ENCODE results near the gene ALG6.
"Not testable (repeated sequence)": the region's sequence is repeated elsewhere in the genome, so short reads cannot be mapped to it uniquely, and the experiment has no call there.

Gene ALG6

GRCh38 chr1:63330331-63330916 lies 37.0 kb upstream of the ALG6 start:
- TF ChIP-seq SUZ12 (IDR thresholded peaks at IDR 0.05; ENCODE audit: extremely low read depth, insufficient read depth, insufficient read length) (peak; percentile 99), ZNF274 (IDR thresholded peaks at IDR 0.05; ENCODE audit: low read depth, low read length) (no peak)
- H3K9me3 ChIP-seq (ENCODE audit: insufficient read depth, low read length): no peaks in the 10 kb centered on the region
- peak overlapping the region; percentile 58 for H3K9ac ChIP-seq (ENCODE audit: insufficient read length, low read depth)
- H3K4me1 ChIP-seq (ENCODE audit: insufficient read depth, insufficient read length): peaks cover 8% of the 10 kb centered on the region
- H3K4me3 ChIP-seq (ENCODE audit: insufficient read length, low read depth): peak overlapping the region; percentile 42
- H3K36me3 ChIP-seq (ENCODE audit: insufficient read depth, insufficient read length, low read length): no peaks in the 10 kb centered on the region
- H3K27me3 ChIP-seq (ENCODE audit: insufficient read depth, insufficient read length): peaks cover 96% of the 10 kb centered on the region
- no peak for DNase-seq (ENCODE audit: low read depth, low spot score)

- no peaks in the 10 kb centered on the region for H3K4me1 ChIP-seq (ENCODE audit: insufficient read depth, insufficient read length)
- H3K9me3 ChIP-seq (ENCODE audit: insufficient read depth, low read length): no peaks in the 10 kb centered on the region
- H3K4me3 ChIP-seq (ENCODE audit: insufficient read length, low read depth): no peak overlapping the region
- H3K36me3 ChIP-seq (ENCODE audit: insufficient read depth, insufficient read length, low read length): no peaks in the 10 kb centered on the region
- H3K27me3 ChIP-seq (ENCODE audit: insufficient read depth, insufficient read length): no peaks in the 10 kb centered on the region
- TF ChIP-seq SUZ12 (IDR thresholded peaks at IDR 0.05; ENCODE audit: extremely low read depth, insufficient read depth, insufficient read length) (no peak), YY1 (IDR thresholded peaks at IDR 0.05; ENCODE audit: insufficient read depth, insufficient read length) (no peak), ZNF274 (IDR thresholded peaks at IDR 0.05; ENCODE audit: low read depth, low read length) (no peak)
- DNase-seq (ENCODE audit: low read depth, low spot score): no peak
- no peak overlapping the region for H3K9ac ChIP-seq (ENCODE audit: insufficient read length, low read depth)
Observed at GRCh38 chr1:63342402-63342801, 25.0 kb upstream of the ALG6 start.

- Histone ChIP-seq H3K27me3 (ENCODE audit: insufficient read depth, insufficient read length) (no peaks in the 10 kb centered on the region), H3K9me3 (ENCODE audit: insufficient read depth, low read length) (no peaks in the 10 kb centered on the region), H3K4me1 (ENCODE audit: insufficient read depth, insufficient read length) (no peaks in the 10 kb centered on the region), H3K36me3 (ENCODE audit: insufficient read depth, insufficient read length, low read length) (no peaks in the 10 kb centered on the region), H3K9ac (ENCODE audit: insufficient read length, low read depth) (no peak overlapping the region), H3K4me3 (ENCODE audit: insufficient read length, low read depth) (no peak overlapping the region)
- TF ChIP-seq YY1 (IDR thresholded peaks at IDR 0.05; ENCODE audit: insufficient read depth, insufficient read length) (no peak), ZNF274 (IDR thresholded peaks at IDR 0.05; ENCODE audit: low read depth, low read length) (no peak), SUZ12 (IDR thresholded peaks at IDR 0.05; ENCODE audit: extremely low read depth, insufficient read depth, insufficient read length) (no peak)
- no peak for DNase-seq (ENCODE audit: low read depth, low spot score)
Observed at GRCh38 chr1:63343922-63344321, 23.5 kb upstream of the ALG6 start.

- no peak overlapping the region for H3K4me3 ChIP-seq (ENCODE audit: insufficient read length, low read depth)
- H3K27me3 ChIP-seq (ENCODE audit: insufficient read depth, insufficient read length): no peaks in the 10 kb centered on the region
- H3K36me3 ChIP-seq (ENCODE audit: insufficient read depth, insufficient read length, low read length): no peaks in the 10 kb centered on the region
- no peak overlapping the region for H3K9ac ChIP-seq (ENCODE audit: insufficient read length, low read depth)
- TF ChIP-seq ZNF274 (IDR thresholded peaks at IDR 0.05; ENCODE audit: low read depth, low read length) (no peak), SUZ12 (IDR thresholded peaks at IDR 0.05; ENCODE audit: extremely low read depth, insufficient read depth, insufficient read length) (no peak), YY1 (IDR thresholded peaks at IDR 0.05; ENCODE audit: insufficient read depth, insufficient read length) (no peak)
- no peaks in the 10 kb centered on the region for H3K9me3 ChIP-seq (ENCODE audit: insufficient read depth, low read length)
- DNase-seq (ENCODE audit: low read depth, low spot score): no peak
- H3K4me1 ChIP-seq (ENCODE audit: insufficient read depth, insufficient read length): no peaks in the 10 kb centered on the region
Observed at GRCh38 chr1:63350320-63350719, 17.1 kb upstream of the ALG6 start.

GRCh38 chr1:63352736-63353135 lies 14.7 kb upstream of the ALG6 start:
- H3K4me1 ChIP-seq (ENCODE audit: insufficient read depth, insufficient read length): no peaks in the 10 kb centered on the region
- H3K4me3 ChIP-seq (ENCODE audit: insufficient read length, low read depth): no peak overlapping the region
- H3K9me3 ChIP-seq (ENCODE audit: insufficient read depth, low read length): no peaks in the 10 kb centered on the region
- H3K27me3 ChIP-seq (ENCODE audit: insufficient read depth, insufficient read length): no peaks in the 10 kb centered on the region
- no peak overlapping the region for H3K9ac ChIP-seq (ENCODE audit: insufficient read length, low read depth)
- DNase-seq (ENCODE audit: low read depth, low spot score): no peak
- H3K36me3 ChIP-seq (ENCODE audit: insufficient read depth, insufficient read length, low read length): no peaks in the 10 kb centered on the region
- no peak for TF ChIP-seq ZNF274 (IDR thresholded peaks at IDR 0.05; ENCODE audit: low read depth, low read length)
- no peak for TF ChIP-seq SUZ12 (IDR thresholded peaks at IDR 0.05; ENCODE audit: extremely low read depth, insufficient read depth, insufficient read length)
- TF ChIP-seq YY1 (IDR thresholded peaks at IDR 0.05; ENCODE audit: insufficient read depth, insufficient read length): no peak

- not testable (repeated sequence) for H3K4me1 ChIP-seq (ENCODE audit: insufficient read depth, insufficient read length); H3K36me3 ChIP-seq (ENCODE audit: insufficient read depth, insufficient read length, low read length); H3K9me3 ChIP-seq (ENCODE audit: insufficient read depth, low read length); H3K27me3 ChIP-seq (ENCODE audit: insufficient read depth, insufficient read length); DNase-seq (ENCODE audit: low read depth, low spot score); H3K4me3 ChIP-seq (ENCODE audit: insufficient read length, low read depth); H3K9ac ChIP-seq (ENCODE audit: insufficient read length, low read depth)
Observed at GRCh38 chr1:63356234-63356633, 11.2 kb upstream of the ALG6 start.

GRCh38 chr1:63359561-63359960 lies 7.9 kb upstream of the ALG6 start:
- Histone ChIP-seq H3K9me3 (ENCODE audit: insufficient read depth, low read length) (0 out of 2 replicates have a peak, but pooled peaks cover 5% of the 10 kb centered on the region), H3K9ac (ENCODE audit: insufficient read length, low read depth) (no peak overlapping the region), H3K27me3 (ENCODE audit: insufficient read depth, insufficient read length) (no peaks in the 10 kb centered on the region), H3K4me1 (ENCODE audit: insufficient read depth, insufficient read length) (no peaks in the 10 kb centered on the region), H3K36me3 (ENCODE audit: insufficient read depth, insufficient read length, low read length) (no peaks in the 10 kb centered on the region), H3K4me3 (ENCODE audit: insufficient read length, low read depth) (no peak overlapping the region)
- TF ChIP-seq YY1 (IDR thresholded peaks at IDR 0.05; ENCODE audit: insufficient read depth, insufficient read length) (no peak), ZNF274 (IDR thresholded peaks at IDR 0.05; ENCODE audit: low read depth, low read length) (no peak), SUZ12 (IDR thresholded peaks at IDR 0.05; ENCODE audit: extremely low read depth, insufficient read depth, insufficient read length) (no peak)
- no peak for DNase-seq (ENCODE audit: low read depth, low spot score)

- Histone ChIP-seq H3K9me3 (ENCODE audit: insufficient read depth, low read length) (0 out of 2 replicates have a peak, but pooled peaks cover 5% of the 10 kb centered on the region), H3K36me3 (ENCODE audit: insufficient read depth, insufficient read length, low read length) (no peaks in the 10 kb centered on the region), H3K9ac (ENCODE audit: insufficient read length, low read depth) (no peak overlapping the region), H3K27me3 (ENCODE audit: insufficient read depth, insufficient read length) (peaks cover 6% of the 10 kb centered on the region), H3K4me3 (ENCODE audit: insufficient read length, low read depth) (no peak overlapping the region), H3K4me1 (ENCODE audit: insufficient read depth, insufficient read length) (peaks cover 3% of the 10 kb centered on the region)
- DNase-seq (ENCODE audit: low read depth, low spot score): no peak
- TF ChIP-seq ZNF274 (IDR thresholded peaks at IDR 0.05; ENCODE audit: low read depth, low read length) (no peak), YY1 (IDR thresholded peaks at IDR 0.05; ENCODE audit: insufficient read depth, insufficient read length) (no peak), SUZ12 (IDR thresholded peaks at IDR 0.05; ENCODE audit: extremely low read depth, insufficient read depth, insufficient read length) (no peak)
Observed at GRCh38 chr1:63362073-63362472, 5.4 kb upstream of the ALG6 start.

Data from NT2/D1 (cell line).